Medulla oblongata (tissue), 1 donor: ENCODE measurements around the gene ZDHHC14.
"Not testable (repeated sequence)": the region's sequence is repeated elsewhere in the genome, so short reads cannot be mapped to it uniquely, and the experiment has no call there.

Experiments used
- DNase-seq: peaks from one replicate; pipeline ENCODE4 v3.0.0-alpha.2; 2015; ENCODE audit errors: extremely low spot score

The ZDHHC14 gene

DNA sequence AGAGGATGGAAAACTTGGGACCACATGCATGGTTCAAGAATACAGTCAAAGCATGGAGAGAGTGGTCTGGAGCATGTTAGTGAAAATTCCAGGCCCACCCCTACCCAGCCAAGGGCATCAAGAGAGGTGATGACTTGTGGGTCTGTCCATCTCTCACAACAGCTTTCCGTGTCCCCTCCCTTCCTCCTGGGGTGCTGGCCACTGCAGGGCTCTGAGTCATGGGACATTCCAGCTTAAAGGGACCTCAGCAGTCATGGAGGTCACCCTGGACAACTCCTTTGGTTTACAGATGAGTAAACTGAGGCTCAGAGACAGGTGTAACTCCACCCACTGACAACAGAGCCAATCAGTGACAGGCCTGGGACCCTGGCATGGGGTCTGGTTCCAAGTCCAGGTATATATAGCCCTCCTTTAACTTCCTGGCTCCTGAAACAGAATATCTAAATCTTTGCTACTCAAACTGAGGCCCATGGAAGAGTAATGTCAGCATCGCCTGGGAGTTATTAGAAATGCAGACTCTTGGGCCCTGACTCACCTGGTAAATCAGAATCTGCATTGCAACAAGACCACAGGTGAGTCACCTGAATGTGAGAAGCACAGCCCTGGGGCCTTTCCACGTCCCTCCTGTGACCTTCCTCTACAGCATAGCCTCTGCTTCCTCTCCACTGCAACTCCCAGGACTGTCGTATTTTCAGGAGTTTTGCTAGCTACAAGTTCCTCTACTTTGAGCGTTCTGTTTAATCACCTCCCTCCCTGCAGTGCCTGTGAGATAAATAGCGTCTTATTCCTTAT is 170.2 kb downstream of the ZDHHC14 start:
- no peak for DNase-seq

DNA sequence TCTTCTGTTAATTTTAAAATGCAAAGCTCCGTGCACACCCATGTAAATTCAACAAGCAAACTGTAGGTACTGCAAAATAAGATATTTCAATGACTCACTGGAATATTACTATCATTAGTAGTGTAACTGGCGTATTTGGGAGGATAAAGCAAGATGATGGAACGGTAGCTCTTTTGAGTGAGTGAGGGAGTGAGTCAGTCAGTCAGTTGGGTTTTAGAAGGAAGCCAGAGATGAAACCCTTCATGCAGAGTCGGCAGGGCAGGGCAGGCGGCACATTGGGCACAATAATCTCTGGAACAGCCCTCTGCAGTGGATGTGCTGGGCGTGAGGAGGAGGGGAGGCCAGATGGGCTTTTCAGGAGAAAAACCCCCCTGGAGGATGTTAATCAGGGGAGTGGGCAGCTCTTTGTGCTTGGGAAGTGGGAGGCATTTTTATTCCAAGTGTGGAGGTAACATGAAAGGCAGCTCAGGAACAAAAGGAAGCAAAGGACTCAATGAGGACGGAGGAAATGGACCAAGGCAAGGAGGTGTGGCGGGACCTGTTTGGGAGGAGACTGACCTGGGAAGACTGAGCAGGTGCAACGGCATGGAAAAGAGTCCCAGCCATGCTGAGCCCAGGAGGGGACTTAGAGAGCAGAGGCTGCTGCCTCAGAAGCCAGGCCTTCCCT is 171.2 kb downstream of the ZDHHC14 start:
- DNase-seq = no peak

DNA sequence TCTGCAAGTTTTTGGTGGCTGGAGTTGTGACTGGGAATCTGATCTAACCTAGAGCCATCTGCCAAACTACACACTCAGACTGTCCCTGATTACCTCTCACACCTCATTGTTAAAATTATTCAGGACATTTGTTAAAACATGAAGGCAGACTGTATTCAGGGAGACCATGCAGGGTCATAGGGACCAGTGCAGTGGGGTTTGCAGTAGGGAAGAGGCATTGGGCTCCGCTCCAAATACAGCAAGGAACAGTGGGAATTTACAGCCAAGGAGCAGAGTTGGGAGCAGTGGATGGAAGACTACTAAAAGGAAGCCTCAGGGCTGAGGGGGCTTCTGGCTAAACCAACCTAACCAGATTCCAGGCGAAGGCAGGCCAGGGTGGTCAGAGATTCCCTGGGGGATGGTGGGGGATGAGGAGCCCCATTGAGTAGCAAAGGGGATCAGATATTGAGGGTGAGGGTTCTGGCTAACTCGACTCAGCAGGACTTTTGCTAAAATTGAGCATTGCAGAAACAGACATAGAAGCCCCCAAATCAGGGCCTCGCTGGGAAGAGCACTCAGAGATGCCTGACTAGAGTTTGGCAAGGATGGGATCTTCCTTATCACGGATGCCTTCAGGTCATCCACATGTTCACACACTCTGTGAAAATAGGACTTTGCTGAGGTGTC is 172.0 kb downstream of the ZDHHC14 start:
- DNase-seq = no peak

DNA sequence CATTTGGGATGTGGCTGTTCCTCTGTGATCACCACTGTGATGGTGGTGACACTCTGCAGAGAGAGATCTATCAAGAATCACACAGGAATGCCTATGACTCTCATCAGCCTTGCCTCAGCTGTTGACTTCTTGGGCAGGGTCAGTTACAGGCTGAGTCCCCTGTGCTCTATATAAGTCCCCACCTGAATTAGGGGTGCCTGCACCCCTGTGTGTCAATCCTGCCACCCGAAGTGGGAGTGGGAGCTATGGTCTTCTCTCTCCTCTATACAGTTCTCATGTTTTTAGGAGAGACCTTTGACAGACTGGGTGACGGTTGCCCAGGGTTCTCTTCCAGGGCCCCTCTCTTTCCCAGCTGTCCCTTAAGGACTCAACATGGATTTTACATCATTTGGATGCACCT is 173.8 kb downstream of the ZDHHC14 start:
- no peak for DNase-seq

DNA sequence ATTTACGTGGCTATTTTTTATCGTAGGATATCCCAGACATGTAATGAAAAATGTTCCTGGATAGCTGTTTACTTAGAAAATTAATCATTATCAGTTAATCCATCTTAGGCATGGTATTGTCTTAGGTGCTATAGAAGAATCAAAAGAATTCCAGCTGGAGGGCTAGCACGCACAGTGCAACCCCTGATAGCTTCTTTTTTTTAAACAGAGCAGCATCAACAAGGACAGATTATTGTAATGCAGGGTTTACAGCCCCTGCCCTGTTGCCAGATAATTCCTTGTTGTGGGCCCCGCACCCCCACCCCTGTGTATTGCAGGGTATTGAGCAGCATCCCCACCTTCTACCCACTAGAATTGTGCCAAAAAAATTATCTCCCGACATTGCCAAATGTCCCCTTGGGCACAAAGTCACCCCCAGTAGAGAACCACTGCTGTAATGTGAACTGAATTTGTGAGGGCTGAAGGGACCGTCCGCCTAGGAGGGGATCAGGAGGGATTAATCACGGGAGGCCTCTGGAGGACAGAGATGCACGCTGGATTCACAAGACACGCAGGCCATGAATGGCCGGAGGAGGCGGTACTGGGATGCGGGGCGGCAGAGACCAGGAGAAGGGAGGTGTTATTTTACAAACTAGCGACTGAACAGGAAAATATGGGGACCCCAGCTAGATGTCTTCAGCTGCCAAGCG is 174.6 kb downstream of the ZDHHC14 start:
- no peak for DNase-seq

DNA sequence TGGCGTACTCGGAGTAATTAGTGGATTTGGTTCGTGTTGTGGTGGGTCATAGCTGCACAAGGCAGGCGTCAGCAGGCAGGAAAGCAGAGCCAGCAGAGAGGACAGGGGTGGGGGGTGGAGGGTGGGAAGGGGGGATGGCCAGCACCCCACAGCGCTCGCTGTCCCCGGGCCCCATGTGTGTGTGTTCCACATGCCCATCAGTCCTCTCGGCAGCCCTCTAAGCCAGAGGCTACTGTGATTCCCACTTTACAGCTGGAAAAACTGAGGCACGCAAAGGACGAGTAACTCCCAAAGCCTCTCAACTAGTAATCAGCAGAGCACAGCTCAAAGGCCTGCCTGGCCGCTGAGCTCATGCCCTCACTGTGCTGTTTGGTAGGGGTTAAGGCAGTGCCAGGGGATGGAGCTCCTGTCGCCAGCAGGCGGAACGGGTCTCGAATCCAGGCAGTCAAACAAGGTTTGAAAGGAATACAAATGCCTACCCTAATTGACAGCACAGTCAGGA is 175.2 kb downstream of the ZDHHC14 start:
- DNase-seq = no peak

DNA sequence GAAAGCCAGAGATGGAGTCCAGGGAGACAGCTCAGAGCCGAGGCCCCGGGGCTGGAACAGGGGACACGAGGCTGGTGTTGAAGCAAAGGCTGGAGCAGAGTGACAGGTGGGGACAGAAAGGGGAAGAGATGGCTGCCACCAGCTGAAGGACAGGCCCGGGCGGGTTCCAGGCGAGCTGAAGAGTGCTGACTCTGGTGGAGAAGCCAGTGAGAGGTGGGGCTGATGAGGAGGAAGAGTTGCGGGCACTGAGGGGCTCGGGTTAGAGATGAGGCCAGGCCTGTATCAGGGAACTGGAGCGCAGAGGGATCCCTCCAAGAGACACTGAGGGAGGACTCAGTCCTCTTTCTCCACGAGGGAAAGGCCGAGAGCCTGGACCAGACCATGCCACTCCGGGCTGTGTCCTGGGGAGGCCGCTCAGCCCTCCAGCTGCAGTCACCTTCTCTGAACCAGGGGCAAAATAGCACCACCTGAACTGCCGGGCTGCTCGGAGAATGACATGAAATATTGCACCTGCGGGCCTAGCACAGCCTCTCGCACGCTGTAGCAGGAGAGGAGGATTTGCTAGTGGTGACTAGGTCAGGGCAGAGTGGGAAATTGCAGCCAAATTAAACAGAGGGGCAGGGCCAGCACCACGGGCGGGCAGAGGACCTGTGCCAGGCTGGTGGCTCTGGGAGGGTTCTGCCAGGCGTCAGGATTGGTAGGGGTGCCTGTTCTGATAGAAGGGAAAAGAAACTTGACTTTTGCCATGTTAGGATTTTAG is 175.9 kb downstream of the ZDHHC14 start:
- no peak for DNase-seq

DNA sequence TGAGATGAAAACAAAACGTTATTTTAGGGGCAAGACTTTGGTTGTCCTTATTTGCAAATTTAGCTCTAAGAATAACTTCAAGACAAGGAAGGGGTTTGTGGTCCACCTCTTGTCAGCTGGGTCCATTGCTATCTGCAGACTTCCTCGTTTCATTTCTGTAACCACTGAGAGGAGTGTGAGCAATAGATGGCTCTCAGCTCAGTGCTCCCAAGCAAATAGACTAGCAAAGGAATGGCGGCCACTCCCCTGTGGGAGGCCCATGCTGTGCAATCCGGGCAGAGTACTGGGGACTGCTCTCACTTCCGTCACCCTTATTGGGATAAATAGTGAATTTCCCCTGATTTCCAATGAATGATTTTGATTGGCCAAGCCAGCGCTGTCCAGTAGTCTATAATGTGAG is 176.6 kb downstream of the ZDHHC14 start:
- no peak for DNase-seq

DNA sequence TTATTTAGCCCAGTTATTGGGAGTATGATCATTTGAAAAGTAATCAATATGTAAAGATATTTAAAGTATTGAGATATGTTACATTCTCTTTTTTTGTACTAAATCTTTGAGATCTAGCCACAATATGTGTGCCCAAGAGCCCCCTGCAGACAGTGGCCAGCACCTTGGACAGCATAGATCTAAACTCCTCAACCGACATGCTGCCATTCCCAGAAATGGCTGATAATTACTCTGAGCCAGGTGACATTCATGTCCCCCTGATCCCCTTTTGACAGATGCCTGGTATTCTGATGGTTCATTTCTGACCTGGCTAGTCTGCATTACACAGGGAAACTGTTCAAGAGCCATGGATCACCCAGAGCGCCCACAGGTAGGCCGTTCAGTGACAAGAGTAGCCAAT is 177.1 kb downstream of the ZDHHC14 start:
- no peak for DNase-seq

DNA sequence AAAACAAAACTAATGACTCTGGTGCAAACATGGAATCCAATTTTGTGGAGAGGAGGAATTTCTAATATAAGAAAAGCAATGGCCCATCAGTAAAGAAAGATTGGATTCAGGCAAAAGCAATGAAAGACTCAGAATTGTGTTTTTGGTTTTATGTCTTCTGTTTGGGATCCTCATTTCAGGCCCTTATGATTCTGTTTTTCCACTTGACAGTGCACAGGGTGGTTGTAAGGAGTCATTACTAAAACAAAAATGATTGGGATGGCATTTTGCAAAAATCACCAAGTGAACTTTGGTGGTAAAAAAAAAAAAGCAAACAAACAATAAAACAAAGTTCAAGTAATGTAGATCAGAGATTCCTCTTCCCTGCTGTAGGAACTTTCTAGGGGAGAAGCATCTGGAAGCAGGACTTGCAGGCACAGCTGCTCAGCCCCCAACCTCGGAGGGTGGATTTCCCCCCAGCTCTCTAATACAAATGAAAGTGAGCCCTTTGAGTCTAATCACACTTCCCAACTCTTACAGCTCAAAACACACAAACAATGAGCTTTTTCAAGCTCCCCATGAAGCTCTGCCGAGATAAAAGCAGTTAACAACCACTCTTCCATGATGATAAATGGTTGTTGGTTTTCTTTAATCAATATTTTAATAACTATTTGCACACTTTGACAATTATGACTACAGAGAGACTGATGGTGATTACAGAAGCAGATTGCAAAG is 177.7 kb downstream of the ZDHHC14 start:
- peak; percentile 49 for DNase-seq

DNA sequence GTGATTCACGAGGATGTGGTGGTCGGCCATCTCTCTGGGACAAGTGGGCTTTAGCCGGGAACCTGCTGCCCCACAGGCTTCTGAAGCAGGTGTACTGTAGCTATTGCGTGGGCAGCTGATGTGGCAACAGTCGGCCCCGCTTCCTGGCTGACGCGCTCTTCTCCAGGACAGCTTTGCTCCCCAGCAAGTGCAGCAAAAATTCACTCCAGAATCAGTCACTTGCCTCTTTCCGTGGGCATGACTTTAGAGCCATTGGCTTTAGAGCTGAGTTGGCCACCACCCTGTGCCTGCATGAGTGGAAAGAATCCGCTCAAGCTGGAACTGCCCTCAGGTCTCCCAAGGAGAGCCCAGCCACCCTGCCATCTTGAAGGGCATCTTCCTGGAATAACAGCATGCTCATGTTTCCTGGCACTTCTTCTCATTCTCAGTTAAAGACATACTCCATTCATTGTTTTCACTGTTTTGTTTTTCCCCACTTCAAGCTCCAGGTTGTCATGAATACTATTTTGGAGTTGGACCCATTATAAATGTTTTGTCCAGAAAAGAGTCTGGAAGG is 178.3 kb downstream of the ZDHHC14 start:
- no peak for DNase-seq

DNA sequence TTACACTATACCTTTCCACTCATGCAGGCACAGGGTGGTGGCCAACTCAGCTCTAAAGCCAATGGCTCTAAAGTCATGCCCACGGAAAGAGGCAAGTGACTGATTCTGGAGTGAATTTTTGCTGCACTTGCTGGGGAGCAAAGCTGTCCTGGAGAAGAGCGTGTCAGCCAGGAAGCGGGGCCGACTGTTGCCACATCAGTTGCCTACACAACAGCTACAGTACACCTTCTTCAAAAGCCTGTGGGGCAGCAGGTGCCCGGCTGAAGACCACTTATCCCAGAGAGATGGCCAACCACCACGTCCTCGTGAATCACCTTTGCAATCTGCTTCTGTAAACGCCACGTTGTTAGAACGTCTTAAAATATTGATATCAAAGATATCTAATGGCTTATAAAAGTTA is 179.1 kb downstream of the ZDHHC14 start:
- DNase-seq = not testable (repeated sequence)

DNA sequence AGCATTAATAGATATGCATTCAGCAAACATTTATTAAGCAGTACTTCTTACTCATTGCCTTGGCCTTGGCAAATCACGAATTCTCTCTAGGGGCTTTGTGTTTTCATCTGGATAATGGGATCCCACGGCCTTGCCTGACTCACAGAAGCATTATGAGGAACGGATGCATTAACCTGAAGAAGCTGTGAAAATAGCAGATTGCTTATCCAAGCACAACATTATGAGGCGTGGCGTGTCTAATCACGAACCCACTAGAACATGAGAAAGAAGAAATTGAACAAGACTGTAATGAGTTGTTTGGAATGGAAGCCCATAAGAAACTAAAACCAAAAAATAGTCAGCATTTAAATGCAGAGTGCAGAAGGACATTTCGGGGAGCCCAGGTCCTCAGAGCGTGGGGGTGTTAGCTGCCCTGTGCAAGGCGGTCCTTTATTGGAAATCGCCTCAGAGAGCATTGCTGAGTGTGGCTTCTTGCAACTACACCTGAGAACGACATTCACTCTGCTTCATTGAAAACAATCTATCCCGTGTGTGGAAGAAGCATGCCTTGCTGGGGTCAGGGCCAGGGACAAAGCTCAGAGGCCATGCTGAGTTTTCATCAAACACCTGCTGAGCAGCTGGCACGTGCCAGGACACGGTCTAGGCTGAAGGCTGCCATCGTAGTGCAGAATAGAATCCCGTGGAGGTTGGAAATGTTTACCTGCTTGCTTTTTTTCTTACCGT is 179.9 kb downstream of the ZDHHC14 start:
- DNase-seq = no peak

DNA sequence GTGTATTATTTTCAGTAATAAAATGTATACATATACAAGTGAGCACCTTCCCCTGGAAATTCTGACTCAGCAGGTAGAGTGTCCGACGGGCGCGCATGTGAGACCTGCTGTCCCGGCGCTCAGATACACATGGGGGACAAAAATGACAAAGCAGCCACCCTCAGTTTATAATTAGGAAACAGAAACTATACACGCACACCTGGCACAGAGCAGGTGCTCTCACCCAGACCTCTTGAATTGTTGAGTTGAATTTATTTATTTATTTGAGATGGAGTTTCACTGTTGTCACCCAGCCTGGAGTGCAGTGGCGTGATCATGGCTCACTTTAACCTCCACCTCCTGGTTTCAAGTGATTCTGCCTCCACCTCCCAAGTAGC is 180.4 kb downstream of the ZDHHC14 start:
- DNase-seq = no peak

DNA sequence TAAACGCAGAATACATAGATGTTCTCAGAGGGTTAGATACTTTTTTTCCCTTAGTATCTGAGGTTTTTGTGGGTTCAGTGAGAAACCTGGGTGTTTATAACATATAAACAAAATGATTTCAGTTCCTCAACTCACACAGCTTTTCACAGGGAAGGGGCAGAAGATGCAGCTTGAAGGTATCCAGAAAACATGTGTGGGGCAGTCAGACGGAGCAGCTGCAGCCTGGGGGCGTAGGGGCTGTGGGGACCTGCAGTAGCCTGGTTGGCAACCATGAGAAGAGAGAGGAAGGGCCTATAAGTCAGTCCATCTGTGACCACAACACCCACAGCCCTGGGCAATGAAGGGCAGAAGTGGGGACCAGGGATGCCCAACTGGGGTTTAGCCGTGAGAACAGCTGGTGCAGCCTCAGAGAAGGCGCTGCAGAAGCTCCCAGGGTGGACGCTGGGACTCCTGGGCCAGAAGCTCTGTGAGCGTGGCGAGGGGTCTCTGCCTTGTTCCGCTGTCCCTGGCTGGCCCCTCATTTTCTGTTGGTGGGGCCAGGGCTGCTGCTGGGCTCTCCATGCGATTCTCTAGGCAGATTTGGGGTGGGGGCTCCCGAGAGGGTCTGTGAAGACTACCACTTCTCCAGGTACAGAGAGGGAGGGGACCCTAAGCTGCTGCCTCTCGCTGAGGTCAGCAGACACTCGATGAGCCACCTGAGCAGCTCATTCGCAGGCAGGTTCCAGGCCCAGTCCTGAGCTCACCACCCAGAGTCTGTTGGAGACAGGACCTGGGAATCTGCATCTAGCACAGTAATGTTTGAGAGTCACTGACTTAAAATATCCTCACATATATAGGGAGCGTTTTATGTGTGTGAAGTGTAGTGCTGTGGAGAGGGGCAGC is 181.2 kb downstream of the ZDHHC14 start:
- DNase-seq = no peak

DNA sequence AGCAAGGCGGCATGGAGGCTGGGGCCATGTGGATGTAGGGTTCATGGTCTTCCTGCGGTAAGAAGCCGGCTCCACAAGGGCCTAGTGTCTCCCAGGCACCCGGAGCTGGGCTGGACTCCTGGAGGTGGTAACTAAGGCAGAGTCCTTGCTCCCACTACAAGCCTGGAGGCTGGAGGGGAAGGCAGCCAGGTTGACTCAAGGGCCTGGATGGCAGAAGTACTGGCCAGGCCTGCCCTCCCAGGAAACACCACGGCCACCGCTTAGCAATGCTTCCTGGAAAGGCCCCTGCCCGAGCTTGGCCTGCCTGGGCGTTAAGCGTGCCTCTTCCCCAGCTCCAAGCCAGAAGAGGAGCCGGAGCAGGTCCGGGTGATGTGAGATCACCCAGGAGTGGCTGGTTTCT is 182.0 kb downstream of the ZDHHC14 start:
- DNase-seq = peak; percentile 67

DNA sequence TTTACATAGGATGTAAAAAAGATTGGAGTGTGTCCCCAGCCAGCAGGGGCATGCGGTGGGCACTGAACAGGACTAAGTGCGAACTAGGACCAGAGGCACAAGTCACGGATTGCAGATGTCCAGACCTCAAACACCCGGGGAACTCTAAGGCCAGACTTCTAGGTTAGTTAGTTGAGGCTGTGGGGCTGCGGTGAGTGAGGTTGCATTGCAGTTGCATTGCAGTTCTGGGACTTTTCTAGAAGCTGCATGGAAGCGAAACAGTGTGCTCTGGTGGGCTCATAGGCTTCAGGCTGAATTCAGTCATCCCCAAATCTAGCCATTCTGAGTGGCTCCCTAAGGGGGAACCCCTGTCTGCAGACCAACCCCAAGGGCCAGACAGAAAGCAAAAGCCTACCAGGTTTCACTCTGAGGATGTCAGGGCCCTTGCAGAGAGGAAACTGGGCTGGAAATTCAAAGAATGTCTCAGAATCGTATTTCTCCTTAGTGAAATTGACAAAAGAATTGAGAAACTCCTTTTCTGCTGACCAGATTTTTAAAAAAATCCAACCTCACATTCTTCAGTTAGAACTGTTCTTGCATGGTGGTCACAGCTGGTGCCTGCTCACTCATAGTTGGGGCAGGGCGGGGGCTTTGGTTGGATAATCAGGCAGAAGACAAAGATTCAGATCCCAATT is 182.8 kb downstream of the ZDHHC14 start:
- DNase-seq = no peak

DNA sequence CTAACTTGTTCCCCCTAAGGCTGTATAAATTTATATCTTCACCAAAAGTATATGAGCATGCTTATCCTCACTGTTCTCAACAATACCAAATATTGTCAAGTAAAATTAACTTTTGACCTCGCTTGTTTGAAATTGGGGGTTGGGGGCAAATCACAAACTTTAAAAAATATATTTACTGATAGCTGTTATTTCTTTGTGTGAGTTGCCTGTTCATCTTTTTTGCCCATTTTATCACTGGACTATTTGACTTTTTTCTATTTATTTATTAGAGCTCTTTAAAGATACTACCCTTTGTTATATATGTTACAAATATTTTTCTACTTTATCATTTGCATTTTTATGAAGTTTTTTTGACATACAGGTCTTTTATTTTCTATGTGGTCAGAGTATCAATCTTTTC is 187.7 kb downstream of the ZDHHC14 start:
- no peak for DNase-seq
